ENCODE data around the gene ATP1A4.

The ATP1A4 gene

DNA sequence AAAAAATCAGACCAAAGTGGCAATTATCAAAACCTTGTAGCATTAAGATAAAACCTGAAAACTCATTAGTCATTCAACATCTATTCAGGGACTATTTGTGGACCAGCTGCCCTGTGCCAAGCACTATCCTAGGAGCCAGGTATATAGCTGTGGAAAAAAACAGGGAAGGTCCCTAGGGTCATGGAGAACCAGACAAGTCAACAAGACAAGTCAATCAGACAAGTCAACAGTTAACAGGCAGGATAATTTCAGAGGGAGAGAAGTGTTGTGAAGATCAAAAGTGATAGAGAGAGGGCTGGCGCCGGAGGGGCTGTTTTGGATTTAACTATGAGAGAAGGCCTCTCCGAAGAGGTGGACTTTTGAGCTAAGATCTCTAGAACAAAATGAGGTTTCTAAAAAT lies 3.3 kb upstream of the ATP1A4 start:
- DNase-seq, result no peak

DNA sequence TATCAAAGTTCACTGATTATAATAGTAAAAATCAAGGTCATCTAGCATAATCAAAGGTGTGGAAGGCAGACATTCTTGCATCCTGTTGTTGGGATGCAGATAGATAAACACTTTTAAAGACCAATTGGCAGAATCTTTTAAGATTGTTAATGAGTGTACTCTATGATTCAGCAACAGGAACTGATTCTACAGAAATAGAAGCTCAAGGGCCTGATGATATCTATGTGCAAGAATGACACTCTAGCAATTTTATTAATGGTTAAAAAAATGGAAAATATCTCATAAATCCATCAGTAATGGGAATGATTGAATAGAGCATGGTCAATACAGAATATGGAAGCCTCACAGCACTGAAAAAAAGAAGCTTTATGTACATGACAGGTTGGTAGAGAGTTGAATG lies 2.2 kb upstream of the ATP1A4 start:
- DNase-seq, result no peak

DNA sequence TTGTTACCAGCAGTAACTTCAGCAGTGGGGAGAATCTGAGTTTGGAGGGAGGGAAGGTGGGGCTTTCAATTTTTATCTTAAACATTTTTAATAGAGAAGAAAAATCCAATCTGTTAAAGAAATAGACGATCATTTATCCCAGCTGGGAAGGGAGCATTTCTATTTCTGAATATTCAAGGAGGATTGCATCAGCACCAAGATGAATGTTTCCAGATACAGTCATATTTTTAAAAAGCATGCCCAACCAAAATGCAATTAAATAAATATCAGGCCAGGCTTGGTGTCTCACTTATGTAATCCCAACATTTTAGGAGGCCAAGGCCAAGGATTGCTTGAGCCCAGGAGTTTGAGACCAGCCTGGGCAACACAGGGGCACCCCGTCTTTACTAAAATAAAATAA lies 1.7 kb upstream of the ATP1A4 start:
- no peak for DNase-seq

DNA sequence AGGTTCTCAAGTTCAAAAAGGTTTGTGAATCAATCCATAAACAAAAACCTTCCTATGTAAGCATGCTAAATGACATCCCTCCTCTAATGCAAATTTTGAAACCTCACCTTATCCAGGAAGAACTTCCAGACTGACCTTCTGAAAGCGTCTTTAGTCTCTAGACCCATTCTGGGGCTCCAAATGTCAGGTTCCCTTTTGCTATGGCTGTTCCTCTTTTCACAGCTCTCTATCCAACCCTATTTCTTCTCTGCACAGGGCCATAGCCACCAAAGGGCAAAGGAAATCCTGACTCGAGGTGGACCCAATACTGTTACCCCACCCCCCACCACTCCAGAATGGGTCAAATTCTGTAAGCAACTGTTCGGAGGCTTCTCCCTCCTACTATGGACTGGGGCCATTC lies 3.4 kb downstream of the ATP1A4 start:
- no peak for DNase-seq

DNA sequence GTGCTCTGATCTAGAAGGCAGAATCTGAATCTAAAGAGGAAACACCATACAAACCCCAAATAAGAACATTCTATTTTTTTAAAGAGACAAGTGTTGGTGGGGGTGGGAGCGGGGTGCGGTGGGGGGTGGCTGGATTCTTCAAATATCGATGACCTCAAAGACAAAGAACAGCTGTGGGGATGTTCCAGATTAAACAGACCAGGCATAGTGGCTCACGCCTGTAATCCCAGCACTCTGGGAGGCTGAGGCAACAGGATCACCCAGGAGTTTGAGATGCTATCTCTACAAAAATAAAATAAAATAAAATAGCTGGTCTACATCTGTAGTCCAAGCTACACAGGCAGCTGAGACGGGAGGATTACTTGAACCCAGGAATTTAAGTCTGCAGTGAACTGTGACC lies 5.0 kb downstream of the ATP1A4 start:
- no peak for DNase-seq

DNA sequence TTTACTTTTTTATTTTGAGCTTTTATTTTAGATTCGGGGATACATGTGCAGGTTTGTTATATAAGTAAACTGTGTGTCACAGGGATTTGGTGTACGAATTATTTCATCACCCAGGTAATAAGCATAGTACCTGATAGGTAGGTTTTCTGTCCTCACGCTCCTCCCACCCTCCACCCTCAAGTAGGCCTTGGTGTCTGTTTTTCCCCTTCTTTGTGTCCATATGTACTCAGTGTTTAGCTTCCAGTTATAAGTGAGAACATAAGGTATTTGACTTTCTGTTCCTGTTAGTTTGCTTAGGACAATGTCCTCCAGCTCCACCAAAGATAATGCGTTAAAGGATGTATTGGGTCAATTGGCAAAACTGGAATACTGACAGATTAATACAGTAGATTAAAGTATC lies 5.8 kb downstream of the ATP1A4 start:
- DNase-seq, result no peak

DNA sequence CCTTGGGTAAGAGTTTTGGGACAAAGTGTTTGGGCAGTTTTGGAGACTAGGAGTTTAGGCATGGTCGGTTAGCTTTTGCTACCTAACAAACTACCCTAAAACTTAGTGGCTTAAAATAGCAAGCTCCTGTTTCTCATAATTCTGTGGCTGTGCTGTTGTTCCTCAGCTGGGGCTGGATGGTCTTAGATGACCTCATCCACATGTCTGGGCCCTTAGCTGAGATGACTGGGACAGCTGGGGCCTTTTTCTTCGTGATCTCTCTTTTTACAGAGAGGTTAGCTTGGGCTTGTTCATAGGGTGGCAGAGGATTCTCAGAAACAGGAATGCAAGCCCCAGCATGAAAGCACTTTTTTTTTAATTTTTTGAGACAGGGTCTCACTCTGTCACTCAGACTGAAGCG lies 6.6 kb downstream of the ATP1A4 start:
- DNase-seq, result no peak

DNA sequence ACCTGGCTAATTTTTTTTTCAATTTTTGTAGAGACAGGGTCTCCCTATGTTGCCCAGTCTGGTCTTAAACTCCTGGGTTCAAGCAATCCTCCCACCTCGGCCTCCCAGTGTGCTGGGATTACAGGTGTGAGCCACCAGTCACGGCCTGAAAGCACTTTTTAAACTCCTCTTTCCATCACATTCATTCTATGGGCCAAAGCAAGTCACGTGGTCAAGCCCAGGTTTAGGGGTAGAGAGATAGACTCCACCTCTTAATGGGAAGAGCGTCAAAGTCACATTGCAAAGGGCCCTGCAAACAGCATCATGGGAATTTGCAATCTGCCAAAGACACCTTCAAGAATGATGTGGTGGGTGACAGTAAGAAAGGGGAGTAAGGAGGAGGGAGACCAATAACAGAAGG lies 7.1 kb downstream of the ATP1A4 start:
- DNase-seq, result no peak

DNA sequence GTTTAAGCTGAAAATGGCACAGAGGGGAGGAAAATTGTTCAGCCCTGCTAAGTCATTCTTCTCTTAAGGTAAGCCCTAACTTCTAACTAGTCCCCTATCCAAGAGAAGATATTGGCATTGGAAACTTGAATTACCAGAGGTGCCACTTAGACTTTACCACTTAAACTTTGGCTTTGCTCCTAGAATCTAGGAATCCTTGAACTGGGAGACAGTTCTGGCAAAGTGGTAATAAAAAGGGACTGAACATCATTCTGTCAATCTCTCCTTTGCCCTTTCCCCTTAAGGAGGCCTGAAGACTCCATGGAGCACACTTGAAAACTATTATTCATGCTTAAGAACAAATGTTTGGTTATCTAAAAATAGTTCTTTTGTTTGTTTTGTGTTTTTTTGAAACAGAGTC lies 8.4 kb downstream of the ATP1A4 start:
- no peak for DNase-seq

DNA sequence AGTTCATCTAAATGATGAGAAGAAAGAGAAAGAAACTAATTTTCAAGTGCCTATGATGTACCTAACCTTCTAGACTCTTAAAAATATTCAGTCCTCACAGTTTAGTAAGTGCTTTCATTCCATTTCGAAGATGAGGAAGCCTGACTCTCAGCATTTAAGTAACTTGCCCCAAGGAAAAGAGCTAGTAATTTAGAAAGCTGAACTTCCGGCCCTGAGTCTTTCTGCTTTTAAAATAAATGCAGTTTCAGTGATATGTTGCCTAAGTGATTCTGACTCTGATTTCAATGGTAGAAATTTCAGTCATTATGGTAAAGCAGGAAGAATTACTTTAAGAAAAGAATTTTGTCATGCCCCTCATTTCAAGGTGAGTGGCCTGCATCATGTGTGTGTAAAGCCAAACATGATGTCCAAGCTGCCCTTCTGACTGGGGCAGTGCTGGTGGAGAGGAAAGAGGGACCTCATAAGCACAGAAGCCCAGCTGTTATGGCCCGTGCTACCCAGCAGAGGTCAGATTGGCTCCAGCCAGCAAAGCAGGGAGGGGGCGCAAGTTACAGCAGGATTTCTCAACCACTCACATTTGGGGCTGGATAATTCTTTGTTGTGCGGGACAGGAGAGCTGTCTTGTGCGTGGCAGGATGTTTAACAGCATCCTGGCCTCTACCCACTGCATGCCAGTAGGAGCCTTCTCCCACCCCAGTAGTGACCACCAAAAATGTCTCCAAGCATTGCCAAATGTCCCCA lies 10.7 kb downstream of the ATP1A4 start:
- DNase-seq, result no peak

DNA sequence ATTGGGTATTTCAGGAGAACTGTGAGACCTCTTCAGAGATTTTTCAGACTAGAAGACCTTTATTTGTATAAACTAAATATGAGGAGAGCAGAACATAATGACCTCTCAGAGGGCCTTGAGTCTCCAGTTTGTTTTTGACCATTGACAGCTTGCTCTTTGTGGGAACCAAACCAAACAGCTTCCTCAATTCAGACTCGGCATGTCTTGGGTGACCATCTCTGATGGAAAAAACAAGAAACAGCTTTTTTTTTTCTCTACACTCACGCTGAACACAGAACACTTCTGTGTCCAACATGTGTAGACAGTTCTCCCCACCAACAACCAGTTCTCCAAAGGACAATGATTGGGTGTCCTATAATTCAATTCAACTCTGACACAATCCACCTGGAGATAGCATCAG lies 11.5 kb downstream of the ATP1A4 start:
- DNase-seq, result no peak

DNA sequence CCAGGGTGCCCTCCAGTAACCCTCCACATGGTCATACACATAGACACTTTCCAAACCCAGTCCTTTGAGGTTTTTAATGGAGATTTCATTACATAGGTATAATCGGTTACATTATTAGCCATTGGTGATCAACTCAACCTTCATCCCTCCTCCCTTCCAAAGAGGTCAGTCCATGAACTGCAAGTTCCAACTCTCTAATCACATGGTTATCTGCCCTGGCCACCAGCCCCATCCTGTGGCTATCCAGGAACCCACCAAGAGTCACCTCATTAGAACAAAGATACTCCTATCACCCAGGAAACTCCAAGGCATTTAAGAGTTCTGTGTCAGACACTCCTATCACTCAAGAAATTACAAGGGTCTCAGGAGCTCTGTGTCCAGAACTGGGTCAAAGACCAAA lies 12.2 kb downstream of the ATP1A4 start:
- DNase-seq, result no peak

DNA sequence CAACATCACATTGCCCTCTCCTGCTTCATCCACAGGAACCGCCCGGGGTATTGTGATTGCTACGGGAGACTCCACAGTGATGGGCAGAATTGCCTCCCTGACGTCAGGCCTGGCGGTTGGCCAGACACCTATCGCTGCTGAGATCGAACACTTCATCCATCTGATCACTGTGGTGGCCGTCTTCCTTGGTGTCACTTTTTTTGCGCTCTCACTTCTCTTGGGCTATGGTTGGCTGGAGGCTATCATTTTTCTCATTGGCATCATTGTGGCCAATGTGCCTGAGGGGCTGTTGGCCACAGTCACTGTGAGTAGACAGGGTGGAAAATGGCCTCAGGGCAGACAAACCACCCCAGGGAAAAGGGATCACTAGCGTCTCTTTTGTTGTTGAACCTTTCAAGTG lies 12.7 kb downstream of the ATP1A4 start:
- no peak for DNase-seq

DNA sequence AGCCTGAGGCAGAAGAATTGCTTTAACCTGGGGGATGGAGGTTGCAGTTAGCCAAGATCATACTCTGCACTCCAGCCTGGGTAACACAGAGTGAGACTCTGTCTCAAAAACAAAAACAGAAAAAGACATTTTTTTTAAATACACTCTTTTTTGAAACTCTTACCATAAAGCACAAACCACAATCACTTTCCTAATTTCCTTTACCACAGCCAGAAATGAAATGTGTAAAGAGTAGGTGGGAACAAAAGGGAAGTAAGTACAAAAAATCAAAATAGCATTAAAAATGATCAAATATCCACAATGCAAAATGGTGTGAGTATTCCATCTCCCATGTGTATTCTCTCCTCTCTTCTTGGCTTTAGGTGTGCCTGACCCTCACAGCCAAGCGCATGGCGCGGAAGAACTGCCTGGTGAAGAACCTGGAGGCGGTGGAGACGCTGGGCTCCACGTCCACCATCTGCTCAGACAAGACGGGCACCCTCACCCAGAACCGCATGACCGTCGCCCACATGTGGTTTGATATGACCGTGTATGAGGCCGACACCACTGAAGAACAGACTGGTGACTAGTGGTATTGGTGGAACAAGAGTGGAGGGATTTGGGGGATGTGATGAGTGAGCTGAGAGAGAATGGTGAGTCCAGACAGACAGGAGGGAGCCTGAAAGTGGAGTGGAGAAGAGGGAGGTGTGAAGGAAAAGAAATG lies 14.9 kb downstream of the ATP1A4 start:
- DNase-seq, result no peak

DNA sequence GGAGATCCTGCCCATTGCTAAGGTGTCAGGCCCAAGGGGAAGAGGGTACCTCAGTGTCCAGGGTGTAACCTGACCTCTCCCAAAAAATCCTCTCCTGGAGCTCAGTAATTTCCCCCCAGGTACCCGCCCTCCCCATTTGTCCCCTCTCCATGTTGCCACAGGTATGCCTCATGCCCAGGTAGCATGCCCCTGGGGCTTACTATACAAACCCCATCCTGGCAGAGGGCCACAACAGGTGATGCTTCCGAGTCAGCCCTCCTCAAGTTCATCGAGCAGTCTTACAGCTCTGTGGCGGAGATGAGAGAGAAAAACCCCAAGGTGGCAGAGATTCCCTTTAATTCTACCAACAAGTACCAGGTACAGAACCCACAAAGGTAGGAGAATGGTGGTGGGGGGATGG lies 15.7 kb downstream of the ATP1A4 start:
- no peak for DNase-seq

DNA sequence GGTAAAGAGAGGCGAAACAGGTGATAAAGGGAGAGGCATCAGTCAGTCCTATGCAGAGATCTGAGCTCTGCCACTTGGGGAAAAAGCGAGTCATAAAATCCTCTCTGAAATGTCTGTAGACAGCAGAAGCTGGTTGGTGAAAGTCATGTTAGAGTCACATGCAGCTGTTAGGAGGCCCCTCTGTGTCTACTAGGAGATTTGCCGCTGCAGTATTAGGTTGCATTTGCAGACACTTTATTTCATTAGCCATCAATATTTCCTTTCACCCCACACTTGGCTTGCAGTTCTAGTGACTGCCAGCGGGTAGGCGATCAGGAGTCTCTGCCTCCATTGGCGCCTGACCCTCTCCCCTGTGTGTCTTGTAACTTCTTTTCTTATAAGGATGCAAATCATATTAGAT lies 16.2 kb downstream of the ATP1A4 start:
- no peak for DNase-seq

DNA sequence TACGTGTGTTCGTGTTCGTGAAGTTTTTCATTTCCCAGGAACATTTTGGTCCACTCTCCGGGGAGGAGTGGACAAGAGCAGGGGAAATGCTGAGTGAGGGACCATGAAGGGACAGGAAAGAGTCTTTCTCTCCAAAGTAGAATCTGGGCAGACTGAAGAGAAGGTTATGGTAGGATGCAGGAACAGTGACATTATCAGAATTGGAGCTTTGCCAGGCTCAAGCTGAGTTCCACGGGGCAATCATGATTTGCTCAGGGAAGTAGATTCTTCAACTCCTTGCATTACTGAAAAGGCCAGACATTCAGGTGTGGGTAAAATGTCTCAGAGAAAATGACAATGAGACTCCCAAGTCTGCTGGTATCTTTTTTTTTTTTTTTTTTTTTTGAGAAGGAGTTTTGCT lies 16.6 kb downstream of the ATP1A4 start:
- DNase-seq, result no peak

DNA sequence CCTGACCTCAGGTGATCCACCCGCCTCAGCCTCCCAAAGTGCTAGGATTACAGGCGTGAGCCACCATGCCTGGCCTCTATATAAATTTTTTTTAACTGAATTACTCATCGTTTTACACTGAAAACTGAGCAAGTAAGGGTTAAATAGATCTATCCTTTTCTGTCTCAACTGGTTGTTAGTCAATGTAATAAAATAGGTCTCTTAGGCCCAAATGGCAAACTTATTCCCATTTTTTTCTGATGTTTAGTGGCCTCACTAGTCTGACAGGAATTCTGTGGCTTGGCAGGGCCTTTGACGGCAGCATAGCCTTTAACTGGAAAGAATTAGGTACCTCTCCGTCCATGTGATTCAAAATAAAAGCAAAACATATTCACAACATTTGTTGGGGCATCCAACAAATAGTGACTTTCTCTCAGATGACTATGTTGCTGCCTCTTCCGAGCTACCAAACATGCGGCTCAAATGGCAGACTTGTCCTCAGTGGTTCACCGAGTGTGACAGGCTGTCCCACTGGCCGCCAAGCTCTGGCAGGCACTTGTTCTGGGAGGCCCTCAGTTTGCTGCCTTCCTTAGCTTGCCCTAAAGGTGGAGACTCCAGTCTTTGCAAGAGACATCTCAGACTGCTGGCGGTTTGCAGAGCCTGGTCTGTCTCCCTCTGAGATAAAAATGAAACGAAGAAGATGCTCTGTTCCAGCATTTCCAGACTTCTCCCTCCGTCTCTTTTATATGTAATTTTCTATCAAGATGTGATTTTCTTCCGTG lies 17.4 kb downstream of the ATP1A4 start:
- no peak for DNase-seq

DNA sequence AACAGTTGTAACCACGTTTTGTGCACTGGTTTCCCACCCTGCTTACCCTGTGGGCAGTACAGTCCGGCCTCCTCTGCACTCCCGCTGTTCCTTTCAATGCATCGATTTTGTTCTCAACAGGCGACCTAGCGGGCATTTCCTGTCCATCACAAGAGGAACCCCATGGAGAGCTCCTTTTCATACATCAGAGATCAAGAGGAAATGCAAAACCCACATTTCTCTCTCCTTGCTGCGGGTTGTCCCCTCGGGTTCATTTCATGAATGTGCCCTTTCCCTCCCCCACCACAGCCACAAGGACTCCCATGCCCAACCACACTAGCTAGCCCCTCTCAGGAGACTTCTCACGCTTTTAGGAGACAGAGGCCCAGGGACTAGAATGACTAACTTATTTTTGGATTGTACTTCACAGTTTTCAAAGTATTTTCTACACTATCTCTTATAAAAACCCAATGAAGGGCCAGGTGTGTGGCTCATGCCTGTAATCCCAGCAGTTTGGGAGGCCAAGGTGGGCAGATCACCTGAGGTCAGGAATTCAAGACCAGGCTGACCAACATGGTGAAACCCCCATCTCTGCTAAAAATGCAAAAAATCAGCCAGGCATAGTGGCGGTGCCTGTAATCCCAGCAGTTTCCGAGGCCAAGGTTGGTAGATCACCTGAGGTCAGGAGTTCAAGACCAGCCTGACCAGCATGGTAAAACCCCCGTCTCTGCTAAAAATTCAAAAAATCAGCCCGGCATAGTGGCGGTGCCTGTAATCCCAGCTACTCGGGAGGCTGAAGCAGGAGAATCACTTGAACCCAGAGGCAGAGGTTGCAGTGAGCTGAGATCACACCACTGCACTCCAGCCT lies 18.4 kb downstream of the ATP1A4 start:
- no peak for DNase-seq

DNA sequence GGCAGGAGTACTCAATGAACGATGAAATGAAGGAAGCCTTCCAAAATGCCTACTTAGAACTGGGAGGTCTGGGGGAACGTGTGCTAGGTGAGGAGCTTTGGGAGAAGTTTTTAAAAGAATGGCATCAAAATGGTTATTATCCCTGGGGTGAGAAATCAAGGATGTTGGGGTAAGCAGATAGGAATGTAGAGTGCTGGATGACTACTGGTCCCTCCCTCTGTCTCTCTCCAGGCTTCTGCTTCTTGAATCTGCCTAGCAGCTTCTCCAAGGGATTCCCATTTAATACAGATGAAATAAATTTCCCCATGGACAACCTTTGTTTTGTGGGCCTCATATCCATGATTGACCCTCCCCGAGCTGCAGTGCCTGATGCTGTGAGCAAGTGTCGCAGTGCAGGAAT lies 20.0 kb downstream of the ATP1A4 start:
- DNase-seq, result no peak

DNA sequence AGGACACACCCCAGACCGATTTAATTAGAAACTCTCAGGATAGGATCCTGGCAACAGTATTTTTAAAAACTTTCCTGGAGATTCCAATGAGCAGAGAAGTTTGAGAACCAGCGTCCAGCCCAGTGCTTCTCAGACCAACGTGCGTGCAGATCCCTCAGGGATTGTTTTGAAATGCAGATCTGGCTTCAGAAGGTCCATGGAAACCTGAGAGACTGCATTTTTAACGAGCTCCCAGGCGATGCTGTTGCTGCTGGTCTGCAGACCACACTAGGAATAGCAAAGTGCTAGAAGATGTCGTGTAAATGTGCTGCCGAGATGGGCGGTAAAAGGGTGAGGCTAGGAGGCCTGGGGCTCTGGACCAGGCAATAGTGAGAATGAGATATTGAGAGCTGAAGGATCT lies 20.6 kb downstream of the ATP1A4 start:
- DNase-seq, result no peak

DNA sequence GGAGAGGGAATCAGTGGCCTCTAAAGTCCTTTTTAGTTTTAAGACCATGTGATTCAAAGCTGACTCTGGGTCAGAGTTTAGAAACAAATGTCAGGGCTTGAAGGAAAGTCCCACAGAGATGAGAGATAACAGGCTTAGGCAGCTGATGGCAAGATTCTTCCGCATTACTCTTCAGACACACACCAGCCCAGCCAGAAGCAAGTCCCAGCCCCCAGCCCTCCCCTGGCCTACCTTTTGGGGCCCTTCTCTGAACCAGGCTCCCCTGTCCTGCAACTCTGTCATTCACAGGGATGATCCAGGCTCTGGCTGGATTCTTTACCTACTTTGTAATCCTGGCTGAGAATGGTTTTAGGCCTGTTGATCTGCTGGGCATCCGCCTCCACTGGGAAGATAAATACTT lies 25.8 kb downstream of the ATP1A4 start:
- DNase-seq, result no peak

DNA sequence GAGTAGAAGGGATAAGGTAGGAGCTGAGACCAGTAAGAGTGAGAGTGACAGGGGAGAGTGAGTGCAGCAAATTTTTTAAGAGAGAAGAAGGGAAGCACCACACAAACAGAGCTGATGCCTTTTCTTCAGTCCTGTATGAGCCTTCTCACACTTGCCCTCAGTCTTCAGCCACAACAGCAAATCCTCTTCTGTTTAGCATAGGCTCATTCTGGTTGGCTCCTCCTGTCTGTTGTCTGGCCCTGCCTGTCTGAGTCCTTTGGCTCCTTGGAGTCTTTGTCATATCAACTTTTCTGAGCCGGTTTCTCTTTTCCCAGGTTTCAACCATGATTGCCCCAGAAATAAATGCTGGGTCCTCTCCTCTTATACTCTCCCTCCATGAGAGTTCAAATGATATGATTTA lies 26.3 kb downstream of the ATP1A4 start:
- DNase-seq, result no peak

Data from left hindlimb (tissue), 1 donor.